Panc1 (cell line): Measurements from ENCODE around the gene CHAF1B.

Source experiments
- POLR2AphosphoS5 ChIP-seq: IDR thresholded peaks from 2 replicates; pipeline ENCODE4 v1.6.1; 2012; ENCODE audit warnings: mild to moderate bottlenecking, low read depth, low read length, moderate library complexity
- SIN3A ChIP-seq: IDR thresholded peaks from 2 replicates; pipeline ENCODE4 v1.6.1; 2012; ENCODE audit warnings: low read depth, mild to moderate bottlenecking, low read length, moderate library complexity, borderline replicate concordance; ENCODE audit not compliant: insufficient read depth
- TF ChIP-seq, protein P1 (sequence below): fragments of 450-650 bp; IDR thresholded peaks from 2 replicates; pipeline ENCODE4 v1.5.1; 2017; ENCODE audit warnings: mild to moderate bottlenecking
- TF ChIP-seq, protein P2 (sequence below), 2 experiments: IDR thresholded peaks; 2 replicates each; pipeline ENCODE4 v1.6.1; 2011 to 2012; ENCODE audit warnings: low read depth in 2 of 2, control low read depth in 1 of 2, low read length in 1 of 2, mild to moderate bottlenecking in 1 of 2, moderate library complexity in 1 of 2; ENCODE audit not compliant: insufficient read depth in 1 of 2

DNA sequence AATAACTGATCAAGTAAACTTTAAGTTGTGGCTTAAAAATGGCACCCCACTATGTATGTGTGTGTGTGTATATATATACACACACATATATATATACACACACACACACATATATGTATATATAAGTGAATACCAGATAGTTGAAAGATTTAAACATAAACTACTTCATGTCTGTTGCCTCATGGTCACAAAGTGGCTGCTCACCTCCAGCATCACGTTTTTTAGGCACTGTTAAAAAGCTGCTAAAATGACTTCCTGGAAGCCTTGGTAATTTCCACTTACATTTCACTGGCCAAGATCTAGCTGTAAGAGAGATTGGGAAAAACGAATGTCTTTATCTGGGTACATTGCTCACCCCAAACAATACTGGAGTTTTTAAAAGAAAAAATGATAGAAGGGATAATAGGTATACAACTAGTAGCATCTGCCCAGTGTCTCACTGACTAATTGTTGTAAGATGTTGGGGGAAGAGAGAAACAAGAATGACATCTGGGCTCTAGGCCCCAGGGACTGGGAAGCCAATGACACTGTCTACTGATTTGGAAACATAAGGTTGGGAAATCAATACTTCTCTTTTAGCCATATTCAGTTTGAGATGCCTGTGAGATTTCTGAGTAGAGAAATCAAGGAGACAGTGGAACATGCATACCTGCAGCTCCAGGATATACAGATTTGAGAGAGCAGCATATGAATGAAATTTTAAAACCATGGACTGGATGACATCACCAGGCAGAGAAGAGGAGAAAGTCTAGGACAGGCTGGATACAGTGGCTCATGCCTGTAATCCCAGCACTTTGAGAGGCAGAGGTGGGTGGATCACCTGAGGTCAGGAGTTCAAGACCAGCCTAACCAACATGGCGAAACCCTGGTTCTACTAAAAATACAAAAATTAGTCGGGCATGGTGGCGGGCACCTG is 51.9 kb downstream of the CHAF1B start:
- TF ChIP-seq, protein P1, sequence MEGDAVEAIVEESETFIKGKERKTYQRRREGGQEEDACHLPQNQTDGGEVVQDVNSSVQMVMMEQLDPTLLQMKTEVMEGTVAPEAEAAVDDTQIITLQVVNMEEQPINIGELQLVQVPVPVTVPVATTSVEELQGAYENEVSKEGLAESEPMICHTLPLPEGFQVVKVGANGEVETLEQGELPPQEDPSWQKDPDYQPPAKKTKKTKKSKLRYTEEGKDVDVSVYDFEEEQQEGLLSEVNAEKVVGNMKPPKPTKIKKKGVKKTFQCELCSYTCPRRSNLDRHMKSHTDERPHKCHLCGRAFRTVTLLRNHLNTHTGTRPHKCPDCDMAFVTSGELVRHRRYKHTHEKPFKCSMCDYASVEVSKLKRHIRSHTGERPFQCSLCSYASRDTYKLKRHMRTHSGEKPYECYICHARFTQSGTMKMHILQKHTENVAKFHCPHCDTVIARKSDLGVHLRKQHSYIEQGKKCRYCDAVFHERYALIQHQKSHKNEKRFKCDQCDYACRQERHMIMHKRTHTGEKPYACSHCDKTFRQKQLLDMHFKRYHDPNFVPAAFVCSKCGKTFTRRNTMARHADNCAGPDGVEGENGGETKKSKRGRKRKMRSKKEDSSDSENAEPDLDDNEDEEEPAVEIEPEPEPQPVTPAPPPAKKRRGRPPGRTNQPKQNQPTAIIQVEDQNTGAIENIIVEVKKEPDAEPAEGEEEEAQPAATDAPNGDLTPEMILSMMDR = no peak
- TF ChIP-seq POLR2AphosphoS5 (no peak), SIN3A (no peak)
- TF ChIP-seq, protein P2, sequence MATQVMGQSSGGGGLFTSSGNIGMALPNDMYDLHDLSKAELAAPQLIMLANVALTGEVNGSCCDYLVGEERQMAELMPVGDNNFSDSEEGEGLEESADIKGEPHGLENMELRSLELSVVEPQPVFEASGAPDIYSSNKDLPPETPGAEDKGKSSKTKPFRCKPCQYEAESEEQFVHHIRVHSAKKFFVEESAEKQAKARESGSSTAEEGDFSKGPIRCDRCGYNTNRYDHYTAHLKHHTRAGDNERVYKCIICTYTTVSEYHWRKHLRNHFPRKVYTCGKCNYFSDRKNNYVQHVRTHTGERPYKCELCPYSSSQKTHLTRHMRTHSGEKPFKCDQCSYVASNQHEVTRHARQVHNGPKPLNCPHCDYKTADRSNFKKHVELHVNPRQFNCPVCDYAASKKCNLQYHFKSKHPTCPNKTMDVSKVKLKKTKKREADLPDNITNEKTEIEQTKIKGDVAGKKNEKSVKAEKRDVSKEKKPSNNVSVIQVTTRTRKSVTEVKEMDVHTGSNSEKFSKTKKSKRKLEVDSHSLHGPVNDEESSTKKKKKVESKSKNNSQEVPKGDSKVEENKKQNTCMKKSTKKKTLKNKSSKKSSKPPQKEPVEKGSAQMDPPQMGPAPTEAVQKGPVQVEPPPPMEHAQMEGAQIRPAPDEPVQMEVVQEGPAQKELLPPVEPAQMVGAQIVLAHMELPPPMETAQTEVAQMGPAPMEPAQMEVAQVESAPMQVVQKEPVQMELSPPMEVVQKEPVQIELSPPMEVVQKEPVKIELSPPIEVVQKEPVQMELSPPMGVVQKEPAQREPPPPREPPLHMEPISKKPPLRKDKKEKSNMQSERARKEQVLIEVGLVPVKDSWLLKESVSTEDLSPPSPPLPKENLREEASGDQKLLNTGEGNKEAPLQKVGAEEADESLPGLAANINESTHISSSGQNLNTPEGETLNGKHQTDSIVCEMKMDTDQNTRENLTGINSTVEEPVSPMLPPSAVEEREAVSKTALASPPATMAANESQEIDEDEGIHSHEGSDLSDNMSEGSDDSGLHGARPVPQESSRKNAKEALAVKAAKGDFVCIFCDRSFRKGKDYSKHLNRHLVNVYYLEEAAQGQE (IDR thresholded peaks at IDR 0.05; ENCODE audit: insufficient read depth in 1 of 2, low read depth in 2 of 2, low read length in 1 of 2) = no peak
